GM19455 (cell line): ENCODE measurements around the gene PTPRD.

Experiments used
- ATAC-seq: cut with Tn5 transposase; IDR thresholded peaks from one replicate; pipeline ENCODE4 v1.9.1; 2021; ENCODE audit not compliant: unreplicated experiment

Gene PTPRD

GRCh38 chr9:10612641-10613398, at the start of gene PTPRD:
Gene PTPRD, minus strand, starts transcription at chr9:10613002.
- ATAC-seq: peak; percentile 92

GRCh38 chr9:10661994-10662393, 49.2 kb upstream of the PTPRD start:
- ATAC-seq: no peak

GRCh38 chr9:10661376-10661775, 48.6 kb upstream of the PTPRD start:
- ATAC-seq: no peak

- no peak for ATAC-seq
Observed at GRCh38 chr9:10651012-10651411, 38.2 kb upstream of the PTPRD start.

- no peak for ATAC-seq
Observed at GRCh38 chr9:10649076-10649475, 36.3 kb upstream of the PTPRD start.

DNA sequence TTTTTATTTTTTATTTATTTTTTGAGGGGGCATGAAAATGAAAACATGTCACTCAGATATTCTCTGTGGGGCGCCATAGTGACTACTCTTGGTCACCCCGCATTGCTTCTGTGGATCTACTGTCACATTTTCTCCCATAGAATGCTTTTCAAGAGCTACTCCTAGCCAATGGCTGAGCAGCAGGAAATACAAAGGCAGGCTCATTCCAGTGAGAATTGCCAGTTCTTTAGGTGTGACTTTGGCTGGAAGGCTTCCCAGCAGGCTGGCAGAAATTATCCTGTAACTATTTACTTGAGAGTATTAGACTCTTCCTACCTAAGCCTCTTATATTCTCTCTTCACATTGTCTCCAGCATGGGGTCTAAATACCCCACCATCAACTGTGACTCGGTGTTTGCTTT, 21.0 kb upstream of the PTPRD start:
- ATAC-seq: no peak

GRCh38 chr9:10614196-10614800, 1.5 kb upstream of the PTPRD start:
- no peak for ATAC-seq

GRCh38 chr9:10613419-10613818, 617 bp upstream of the PTPRD start:
- ATAC-seq: no peak

DNA sequence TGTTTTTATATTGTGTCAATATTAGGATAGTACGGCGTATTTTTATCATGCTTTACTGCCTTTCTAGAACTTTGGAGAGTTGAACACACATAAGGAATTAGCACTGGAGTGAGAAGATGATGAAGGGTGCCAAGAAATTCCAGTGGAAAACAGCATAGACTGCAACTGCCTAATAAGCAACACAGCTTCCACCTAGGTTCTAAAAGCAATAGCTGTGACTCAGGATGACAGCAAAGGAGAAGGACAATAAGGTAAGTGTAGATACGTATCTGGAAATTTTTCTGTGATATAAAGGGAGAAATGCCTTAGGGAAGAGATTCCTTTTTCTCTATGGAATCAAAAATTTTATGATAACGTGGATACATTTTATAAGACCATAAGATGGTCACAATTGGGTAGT, 7.4 kb downstream of the PTPRD start:
- no peak for ATAC-seq

DNA sequence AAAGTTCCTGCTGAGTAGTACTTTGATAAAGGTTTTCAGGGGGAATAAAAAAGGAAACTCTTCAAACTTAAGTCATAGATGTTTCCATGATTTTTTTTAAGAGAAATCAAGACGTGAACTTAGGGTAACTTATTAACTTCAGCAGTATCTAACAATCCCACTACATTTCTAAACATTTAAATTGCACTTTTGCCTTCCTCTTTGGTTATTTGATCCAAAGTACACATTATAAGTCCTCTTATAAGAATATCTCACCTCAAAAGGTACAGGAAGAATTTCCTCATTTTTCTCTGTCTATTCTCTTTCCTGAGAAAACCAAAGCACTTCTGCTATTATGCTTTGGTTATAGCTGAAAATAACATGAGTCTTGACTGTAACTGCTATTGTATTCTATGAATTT, 7.9 kb downstream of the PTPRD start:
- ATAC-seq: no peak

GRCh38 chr9:10597801-10598200, 15.0 kb downstream of the PTPRD start:
- ATAC-seq: no peak

GRCh38 chr9:10594482-10594881, 18.3 kb downstream of the PTPRD start:
- ATAC-seq: no peak

DNA sequence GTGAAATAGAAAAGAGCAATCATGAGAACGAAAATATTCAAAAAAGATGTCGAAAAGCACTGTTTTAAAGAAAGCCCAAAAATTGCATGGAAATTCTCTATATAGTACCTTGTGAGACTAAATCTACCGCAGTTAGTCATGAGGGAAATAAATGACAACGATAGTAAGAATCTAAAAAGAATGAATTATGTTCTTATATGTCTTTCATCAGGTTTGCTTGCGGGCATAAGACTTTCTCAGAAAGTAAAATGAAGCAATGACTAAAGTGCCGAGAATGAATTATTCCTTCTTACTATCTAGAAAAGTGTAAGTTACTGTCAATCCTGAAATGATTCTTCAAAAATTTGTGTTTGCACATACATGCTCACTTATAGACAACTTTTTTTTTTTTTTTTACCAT, 26.4 kb downstream of the PTPRD start:
- no peak for ATAC-seq

DNA sequence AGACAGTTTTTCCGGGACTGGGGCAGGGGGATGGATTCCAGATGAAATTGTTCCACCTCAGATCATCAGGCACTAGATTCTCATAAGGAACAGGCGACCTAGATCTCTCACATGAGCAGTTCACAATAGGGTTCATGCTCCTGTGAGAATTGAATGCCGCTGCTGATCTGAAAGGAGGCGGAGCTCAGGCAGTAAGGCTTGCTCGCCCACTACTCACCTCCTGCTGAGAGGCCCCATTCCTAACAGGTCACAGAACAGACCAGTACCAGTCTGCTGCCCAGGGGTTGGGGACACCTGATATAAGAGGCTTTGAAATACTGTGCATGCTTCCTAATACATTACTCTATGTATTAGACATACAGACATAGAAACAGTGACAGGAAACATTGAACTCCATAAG, 41.1 kb downstream of the PTPRD start:
- ATAC-seq: no peak

GRCh38 chr9:10566848-10567247, 46.0 kb downstream of the PTPRD start:
- no peak for ATAC-seq

GRCh38 chr9:10562581-10563343, 50.0 kb downstream of the PTPRD start:
- ATAC-seq: no peak

DNA sequence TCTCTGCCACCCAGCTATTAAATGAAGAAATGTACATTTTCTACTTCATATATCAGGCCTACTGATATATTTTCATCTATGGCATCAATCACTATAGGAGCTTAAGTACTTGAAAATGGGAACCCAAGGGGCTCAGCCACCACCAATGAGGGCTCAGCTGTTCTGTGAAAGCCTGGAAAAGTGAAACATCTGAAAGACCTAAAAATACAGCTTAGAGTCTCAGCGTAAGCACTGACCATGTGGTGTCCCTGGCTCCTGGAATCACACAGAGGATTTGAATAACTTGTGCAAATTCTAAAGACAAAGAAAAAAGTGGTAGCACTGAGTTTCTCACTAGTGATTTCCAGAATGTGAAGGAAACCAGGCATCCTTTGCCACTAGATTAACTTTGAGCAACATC, 64.5 kb downstream of the PTPRD start:
- ATAC-seq: no peak

DNA sequence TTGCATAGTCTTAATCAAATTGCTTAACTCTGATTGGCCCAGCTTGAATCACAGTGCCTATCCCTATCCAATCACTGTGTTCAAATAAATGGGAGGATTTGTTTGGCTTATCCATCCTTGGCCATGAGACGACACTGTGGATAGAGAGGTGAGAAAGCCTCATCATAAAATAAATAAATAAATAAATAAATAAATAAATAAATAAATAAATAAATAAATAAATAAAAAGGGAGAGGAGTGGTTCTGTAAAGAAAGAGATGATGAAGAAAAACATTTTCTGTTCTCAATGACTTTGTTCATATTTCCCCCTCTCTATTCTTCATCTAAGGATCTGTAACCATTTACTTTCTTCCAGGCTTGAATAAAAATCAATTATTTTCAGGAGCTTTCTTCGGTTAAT, 74.7 kb downstream of the PTPRD start:
- ATAC-seq: no peak

- no peak for ATAC-seq
Observed at GRCh38 chr9:10534850-10535249, 78.0 kb downstream of the PTPRD start.

- ATAC-seq: no peak
Observed at GRCh38 chr9:10525972-10526371, 86.8 kb downstream of the PTPRD start.

DNA sequence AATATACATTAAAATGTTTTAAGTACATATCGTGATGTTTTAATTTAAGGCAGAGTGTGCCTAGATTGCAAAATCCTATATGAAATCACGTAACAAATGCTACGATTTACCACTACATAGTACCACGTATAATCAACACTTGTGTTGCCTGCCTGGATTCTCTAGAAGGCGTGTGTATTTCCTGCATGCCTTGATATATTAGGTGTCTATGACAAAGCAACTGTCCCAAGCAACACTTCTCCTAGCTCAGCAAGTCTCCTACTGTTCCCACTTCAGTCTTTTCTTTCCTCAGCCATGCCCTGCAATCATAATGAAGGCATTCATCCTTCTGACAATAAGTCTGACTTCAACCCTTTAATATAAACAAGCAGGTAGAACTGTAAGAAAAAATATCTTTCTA, 89.6 kb downstream of the PTPRD start:
- ATAC-seq: no peak

GRCh38 chr9:10512144-10512543, 100.7 kb downstream of the PTPRD start:
- no peak for ATAC-seq
